Islet of Langerhans (tissue), 1 donor: ENCODE results near the gene MAN1B1.

Experiments used
- FAIRE-seq: peaks from one replicate; lab custom pipeline; 2011; peaks lifted over from hg19 to GRCh38; lab: Jason Lieb, UNC

Gene MAN1B1

DNA sequence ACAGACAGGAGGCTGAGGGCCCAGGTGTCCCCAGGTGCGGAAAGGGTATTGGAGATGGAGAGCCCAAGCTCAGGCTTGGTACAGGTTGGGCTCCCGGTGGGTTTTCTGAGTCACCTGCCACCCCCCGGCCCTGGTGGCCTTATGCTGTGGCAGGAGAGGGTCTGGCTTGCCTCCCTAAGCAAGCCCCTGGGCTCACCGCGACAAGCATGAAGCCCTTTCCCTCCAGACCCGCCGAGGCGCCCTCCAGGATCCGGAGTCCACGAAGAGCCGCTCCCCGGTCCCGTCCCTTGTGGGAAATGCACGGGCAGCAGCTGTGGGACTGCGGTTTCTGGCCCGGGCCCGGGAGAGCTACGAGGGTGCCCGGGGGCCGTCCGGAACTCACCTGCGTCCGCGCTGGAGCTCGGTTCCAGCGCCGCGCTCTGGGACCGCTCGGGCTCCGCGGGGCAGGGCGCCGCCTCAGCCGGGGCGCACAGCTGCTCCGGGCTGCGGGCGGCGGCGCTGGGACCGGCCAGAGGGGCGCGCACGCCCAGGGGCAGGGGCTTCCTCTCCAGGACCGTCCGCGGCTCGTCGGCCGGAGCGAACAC, 17.2 kb upstream of the MAN1B1 start:
- no peak for FAIRE-seq

DNA sequence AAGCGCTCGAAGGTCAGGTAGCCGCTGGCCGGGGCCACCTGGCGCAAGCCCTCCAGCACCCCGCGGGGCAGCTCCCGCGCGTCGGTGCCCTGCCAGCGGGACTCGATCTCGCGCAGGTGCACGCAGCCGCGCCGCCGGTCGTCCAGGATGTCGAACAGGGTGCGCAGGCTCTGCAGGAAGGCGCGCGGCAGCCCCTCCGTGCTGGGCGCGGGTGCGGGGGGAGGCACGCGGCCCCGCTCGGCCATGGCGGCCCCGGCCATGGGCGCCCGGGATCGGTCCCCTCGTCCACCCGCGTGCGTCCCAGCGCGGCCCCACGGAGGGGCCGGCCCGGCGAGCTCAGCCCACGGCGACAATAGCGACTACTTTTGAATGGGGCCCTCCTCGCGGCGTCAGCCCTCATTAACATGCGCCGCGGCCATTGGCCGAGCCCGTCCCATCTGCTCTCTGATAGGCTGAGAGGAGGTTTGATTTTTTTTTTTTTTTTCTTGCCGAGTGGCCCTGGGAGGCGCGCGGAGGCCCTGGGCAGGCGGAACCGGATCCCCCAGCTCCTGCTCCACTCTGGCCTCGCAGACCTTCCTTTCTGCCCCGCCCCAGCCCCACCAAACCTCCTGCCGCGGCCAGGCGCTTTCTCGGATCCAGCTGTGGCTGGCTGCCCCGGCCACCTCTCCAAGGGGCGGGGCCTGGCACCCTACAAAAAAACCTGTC, 16.4 kb upstream of the MAN1B1 start, which contains the start of gene SAPCD2:
Gene SAPCD2, minus strand, starts transcription at position 357 of the 705 bp plus-strand sequence. Its CDS starts 97 bp downstream, at position 260.
- FAIRE-seq = peak; percentile 95

DNA sequence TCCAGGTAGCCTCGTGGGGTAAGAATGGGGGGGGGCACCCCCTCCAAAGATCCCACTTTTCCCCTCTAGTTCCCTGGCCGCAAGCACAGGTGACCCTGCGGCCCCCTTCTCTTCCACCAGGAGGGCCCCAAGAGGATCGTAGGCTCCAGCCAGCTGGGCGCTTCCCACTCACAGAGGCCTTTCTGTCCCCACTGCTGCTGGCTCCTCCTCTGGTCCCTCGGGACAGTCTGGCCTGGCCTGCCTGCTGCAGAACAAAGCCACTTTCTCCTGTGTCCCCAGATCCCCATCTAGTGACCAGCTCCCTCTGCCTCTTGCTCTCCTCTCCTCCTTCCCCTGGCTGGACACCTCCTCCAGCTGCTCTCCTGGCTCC, 15.9 kb upstream of the MAN1B1 start:
- no peak for FAIRE-seq

DNA sequence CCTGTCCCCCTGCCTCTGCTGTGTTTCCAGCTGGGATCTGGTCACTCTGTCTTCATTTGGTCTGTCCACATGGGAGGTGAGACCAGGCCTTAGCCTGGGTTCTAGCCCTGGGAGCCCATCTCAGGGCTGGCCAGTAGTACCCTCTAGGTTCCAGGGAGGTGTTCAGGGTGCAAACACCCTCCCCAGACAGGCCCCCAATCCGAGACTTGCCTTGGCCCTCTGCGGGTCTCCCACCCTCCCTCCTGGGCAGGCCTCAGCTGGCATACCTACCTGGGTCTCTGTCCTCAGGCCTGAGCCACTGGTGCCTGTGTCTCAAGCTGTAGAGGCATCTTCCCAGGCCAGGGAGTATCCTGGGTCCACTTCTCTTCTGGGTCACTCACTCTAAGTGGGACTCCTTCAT, 15.5 kb upstream of the MAN1B1 start:
- FAIRE-seq = no peak

DNA sequence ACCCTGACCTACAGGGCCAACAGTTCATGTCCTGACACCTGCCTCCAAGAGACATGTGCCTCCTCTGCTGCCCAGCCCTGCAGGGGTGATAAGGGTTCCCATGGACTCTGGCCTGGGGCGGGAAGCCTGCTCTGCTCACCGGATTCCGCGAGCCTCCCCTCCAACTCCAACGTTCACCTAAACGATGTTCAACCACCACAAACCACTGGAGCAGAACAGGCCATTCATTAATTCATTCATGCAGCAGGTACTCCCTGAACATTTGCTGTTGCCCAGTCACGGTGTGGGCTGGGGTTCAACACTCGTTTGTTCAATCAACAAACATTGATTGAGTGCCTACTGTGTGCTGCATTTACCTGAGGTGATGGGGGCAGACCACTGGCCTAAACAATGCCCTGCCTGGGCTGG, 12.8 kb upstream of the MAN1B1 start:
- no peak for FAIRE-seq

DNA sequence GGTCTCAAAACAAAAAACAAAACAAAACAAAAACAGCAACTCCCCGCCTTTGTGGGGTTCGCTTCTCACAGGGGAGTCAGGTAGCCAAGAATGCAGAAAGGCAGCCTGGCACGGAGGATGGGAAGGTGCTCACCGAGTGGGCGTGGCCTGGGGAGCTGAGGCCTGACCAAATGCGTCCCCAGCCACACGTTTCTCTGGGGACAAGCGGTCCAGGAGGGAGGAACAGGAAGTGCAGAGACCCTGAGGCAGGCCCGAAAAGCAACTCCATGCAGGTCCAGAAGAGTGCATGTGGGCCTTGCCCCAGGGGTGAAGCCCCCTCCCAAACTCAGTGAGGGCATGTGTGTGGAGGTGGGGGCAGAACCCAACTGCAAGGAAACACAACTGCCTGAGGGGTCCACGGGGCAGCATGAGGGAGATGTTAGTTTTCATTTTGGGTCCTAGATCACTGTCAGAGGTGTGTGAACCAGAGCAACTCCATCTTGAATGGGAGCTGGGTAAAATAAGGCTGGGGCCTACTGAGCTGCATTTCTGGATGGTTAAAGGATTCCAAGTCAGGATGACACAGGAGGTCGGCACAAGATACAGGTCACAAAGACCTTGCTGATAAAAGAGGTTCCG, 12.0 kb upstream of the MAN1B1 start:
- no peak for FAIRE-seq

DNA sequence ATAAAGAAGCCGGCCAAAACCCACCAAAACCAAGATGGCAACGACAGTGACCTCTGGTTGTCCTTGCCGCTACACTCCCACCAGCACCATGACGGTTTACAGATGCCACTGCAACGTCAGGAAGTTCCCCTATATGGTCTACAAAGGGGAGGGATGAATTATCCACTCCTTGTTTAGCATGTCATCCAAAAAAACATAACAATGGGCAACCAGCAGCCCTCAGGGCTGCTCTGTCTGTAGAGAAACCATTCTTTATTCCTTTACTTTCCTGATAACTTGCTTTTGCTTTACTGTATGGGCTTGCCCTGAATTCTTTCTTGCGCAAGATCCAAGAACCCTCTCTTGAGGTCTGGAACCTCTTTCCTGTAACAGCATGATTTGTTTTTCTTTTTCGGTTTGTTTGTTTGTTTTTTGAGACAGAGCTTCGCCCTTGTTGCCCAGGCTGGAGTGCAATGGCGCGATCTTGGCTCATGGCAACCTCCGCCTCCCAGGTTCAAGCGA, 11.5 kb upstream of the MAN1B1 start:
- no peak for FAIRE-seq

DNA sequence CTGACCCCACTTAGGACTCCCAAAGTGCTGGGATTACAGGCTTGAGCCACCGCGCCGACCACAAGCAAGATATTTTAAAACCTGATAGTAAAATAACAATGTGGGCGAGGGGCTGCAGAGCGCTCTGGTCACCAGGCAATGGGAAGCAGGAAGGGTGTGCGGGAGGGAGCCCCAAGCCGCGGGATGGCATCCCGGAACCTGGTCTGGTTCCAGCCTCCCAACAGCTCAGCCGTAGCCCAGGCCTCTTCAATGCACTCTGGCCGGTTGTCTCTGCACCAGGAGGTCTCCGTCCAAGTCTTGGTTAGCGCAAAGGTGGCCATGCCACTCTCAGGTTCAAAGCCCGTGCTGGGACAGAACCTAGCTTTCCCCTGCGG, 10.2 kb upstream of the MAN1B1 start:
- no peak for FAIRE-seq

DNA sequence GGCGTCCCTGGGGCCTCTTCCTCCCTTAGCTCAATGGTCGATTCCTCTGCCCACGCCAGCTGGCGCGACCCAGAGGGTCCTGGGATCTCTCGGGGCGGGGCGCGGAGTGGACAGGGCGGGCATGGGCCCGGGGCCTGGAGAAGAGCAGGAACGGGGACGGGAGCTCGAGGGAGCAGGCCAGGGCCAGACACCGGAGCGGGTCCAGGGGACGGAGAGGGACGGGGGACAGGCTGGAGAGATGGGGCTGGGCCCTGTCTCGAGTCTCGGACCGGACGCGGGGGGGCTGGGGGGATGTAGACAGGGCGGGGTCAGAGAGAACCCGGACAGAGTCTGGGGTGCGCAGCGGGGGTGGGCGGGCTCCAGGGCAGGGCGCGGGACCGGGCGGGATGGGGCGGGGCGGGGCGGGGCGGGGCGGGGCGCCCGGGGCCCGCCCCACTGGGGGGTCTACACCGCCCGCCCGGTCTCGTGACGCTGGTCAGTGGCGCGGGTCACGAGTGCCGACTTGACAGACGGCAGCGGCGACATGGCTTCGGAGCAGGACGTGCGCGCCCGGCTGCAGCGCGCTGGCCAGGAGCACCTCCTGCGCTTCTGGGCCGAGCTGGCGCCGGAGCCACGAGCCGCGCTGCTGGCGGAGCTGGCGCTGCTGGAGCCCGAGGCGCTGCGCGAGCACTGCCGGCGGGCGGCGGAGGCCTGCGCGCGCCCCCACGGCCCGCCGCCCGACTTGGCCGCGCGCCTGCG, 9.6 kb upstream of the MAN1B1 start, which contains the start of gene UAP1L1:
Gene UAP1L1, plus strand, starts transcription at position 508 of the 738 bp plus-strand sequence. Its CDS starts 16 bp downstream, at position 524.
- FAIRE-seq = no peak

DNA sequence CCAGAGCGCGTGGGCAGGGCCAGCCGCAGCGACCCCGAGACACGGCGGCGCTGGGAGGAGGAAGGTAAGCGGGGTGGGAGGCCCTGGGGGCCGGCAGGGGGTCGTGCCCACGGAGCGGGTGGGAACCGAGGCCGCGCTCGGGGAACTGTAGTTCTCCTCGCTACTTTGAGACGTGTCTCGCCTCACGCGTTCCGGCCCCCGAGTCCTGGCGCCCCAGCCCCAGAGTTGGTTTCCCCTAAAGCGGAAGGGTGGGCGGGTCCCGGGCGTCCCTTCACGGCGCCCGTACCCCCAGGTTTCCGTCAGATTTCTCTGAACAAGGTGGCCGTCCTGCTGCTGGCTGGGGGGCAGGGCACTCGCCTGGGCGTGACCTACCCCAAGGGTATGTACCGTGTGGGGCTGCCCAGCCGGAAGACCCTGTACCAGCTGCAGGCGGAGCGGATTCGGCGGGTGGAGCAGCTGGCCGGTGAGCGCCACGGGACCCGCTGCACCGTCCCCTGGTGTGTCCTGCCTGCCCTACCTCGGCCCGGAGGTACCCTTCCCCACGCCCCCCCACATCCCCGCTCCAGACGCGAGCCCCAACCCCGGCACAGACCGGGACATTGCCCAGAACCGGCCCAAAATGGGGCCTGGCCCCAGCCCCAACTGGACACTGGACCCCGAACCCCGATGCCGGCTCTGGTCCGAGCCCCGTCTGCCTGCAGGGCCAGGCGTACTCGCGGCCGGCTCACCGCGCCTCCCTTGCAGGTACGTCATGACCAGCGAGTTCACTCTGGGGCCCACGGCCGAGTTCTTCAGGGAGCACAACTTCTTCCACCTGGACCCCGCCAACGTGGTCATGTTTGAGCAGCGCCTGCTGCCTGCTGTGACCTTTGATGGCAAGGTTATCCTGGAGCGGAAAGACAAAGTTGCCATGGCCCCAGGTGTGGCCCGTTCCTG, 8.8 kb upstream of the MAN1B1 start:
- no peak for FAIRE-seq

DNA sequence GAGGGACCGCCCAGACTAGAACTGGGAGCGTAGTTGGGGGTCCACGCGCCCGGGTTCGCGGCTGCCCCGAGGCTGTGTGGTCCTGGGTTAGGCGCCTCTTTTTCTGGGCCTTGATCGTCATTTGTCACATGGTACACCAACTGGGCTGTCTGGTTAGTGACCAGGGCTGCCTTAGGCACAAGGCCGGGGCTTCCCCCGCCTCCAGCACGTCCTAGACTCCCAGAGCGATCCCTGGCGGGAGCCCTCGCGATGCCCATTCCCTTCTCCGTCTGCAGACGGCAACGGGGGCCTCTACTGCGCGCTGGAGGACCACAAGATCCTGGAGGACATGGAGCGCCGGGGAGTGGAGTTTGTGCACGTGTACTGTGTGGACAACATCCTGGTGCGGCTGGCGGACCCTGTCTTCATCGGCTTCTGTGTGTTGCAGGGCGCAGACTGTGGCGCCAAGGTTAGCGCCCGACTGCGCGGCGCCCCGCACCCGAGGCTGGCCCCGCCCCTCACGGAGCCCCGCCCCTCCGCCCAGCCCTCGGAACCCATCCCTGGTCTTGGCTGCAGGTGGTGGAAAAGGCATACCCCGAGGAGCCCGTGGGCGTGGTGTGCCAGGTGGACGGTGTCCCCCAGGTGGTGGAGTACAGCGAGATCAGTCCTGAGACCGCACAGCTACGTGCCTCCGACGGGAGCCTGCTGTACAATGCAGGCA, 7.9 kb upstream of the MAN1B1 start:
- no peak for FAIRE-seq

DNA sequence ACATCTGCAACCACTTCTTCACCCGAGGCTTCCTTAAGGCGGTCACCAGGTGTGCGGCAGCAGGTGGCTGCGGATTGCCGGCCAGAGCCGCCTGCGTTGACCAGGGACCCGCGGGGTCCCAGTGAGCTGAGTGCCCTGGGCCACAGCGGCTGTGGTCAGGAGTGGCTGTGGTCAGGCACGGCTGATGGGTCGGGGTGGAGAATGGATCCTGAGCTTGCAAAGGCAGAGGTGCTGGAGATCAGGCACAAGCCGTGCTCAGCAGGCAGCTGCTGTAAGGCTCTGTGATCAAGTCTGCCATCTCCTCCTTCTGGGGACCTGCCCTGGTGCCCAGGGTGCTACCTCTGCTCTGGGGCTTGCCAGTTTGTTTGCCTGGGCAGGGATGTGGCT, 7.4 kb upstream of the MAN1B1 start:
- FAIRE-seq = no peak

DNA sequence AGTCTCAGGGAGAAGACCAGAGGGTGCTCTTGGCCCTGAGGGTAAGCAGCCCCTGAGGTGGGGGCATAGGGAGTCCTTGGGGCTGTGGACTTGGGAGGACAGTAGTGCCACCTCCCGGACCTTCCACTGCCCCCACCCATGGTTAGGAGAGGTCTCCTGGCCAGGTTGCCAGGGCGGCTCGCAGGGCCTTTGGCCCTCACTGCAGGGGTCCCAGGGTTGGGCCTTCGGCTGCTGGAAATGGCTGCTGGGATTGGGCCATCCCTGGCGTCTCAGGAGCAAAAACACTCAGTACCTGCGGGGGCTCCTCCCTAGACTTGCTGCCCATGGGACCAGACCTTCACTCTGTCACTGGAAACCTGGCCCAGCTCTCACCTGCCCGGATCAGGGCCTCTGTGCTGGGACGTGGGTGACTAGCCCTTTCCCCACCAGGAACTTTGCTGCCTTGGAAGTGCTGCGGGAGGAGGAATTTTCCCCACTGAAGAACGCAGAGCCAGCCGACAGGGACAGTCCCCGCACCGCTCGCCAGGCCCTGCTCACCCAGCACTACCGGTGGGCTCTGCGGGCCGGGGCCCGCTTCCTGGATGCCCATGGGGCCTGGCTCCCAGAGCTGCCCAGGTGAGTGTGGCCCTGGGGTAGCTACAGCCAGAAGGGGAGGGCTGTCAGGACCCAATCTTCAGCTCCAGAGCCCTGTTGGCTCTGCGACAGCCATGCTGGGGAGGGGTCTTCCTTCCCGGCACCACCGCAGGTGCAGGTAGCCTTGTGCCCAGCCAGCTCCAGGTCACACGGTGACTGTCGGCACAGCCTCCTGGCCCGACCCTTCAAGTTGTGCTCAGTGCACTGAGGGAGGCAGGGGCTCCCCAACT, 6.3 kb upstream of the MAN1B1 start:
- FAIRE-seq = no peak

DNA sequence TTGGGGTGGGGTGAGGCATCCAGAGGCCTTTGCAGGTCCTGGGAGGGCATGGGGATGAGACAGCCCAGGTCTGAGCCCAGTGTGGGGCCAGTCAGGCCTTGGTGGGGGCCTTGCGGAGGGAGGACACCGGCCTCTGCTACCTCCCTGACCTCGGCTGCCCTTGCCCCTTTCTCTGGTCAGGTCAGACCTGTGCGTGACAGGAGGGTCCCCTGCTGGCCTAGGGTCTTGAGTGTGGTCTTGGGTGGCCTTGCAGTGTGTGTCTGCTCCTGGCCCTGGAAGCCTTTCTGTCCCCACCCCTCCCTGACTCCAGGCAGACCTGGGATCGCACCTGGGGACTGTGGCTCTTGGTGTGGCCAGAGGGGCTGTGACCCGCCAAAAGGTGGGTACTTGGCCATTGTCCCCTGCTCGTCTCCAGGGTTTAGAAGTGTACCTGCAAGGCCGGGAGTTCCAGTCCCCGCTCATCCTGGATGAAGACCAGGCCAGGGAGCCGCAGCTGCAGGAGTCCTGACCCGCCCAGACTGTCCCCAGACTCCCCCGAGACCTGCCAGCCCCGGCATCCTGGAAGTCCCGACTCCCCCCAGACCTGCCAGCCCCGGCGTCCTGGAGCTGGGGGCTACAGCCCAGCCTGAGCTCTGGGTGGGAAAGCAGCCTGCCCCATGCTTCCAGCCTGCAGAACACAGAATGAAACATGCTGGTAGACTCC, 4.4 kb upstream of the MAN1B1 start:
- FAIRE-seq = no peak

DNA sequence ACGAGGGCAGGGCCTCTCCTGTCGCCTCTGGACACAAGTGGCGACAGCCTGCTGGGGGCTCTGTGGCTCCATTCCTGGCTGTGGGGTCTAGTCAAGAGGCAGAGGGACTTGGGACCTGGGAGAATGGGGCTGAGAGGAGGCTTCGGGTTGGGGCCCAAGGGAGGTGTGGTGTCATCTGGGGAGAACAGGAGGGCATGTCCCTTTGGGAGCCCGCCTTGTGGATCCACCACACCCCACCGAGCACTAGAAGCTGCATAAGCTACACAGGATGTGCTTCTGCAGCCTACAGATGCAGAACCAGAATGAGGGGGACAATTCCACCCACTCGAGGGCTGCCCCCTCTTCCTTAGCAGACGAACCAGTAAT, 3.9 kb upstream of the MAN1B1 start:
- no peak for FAIRE-seq

DNA sequence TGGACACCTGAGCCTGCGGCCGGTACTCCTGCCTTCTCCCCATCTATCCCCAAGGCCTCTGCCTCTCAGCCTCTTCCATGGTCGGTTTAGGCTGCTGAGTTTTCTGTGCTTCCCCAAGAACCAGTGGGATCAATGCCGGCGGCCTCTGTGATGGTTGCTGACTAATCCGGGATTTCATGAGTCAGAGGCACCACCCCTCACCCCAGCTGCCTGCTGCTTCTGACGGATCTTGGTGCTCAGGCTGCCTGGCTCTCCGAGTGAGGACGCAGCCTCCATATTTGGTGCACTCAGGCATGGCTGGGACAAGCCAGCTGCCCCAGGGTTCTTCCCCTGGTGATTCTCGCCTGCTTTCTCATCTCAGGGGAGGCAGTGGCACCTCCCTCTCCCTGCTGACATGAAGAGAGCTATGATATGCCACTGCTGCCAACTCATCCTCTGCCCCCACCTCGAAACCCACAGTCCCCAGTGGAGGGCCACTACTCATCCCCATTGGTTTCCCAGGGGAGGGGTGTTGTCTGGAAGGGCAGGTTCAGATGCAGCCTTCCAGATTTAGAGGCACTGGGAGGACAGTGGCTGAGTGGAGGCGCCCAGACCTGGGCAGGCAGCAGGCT, 3.3 kb upstream of the MAN1B1 start:
- no peak for FAIRE-seq

DNA sequence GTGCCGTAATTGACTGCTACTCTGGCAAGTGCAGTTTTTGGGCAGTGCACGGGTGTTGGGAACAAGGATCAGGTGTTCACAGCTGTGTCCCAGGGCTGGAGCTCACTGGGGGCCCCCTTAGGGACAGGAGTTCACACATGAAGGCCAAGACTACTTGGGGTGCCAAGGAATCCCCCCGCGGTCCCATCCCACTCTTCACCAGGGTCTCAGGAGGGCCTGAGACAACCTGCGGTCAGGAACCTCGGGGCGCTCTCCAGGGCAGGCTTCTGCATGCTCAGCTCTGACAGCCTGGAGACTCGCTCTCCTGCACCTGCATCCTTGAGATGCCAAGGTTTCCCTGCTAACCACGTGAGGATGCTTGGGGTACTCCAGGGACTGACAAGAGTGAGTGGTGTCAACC, 2.3 kb upstream of the MAN1B1 start:
- no peak for FAIRE-seq

DNA sequence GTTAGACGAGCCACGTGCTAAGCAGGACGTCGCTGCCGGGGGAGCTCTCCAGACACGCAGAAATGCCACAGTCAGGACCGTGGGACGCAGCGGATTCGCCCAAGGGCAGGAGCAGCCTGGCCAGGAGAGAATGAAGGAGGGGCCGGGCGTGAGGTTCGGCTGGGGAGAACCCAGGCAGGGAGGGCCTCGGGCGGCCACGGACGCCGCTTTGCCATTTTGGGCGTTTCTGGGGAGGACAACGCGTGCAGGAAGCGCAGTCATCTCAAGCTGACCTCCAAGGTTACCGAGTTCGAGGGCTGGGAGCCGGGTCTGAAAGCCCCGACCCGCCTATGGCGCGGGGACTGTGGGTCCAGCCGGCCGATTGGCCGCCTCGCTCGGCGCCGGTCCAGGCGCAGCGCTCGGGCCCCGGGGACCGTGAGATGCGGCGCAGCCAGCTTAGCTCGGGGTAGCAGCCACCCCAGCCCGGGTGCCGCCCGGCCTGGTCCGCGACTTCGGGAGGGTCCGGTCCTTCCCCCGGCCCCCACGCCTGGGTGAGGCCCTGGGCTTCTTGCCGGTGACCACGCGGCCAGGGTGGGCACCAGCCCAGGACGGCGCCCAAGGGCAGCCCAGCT, 760 bp upstream of the MAN1B1 start:
- no peak for FAIRE-seq
